Measurements from ENCODE around the gene MORN1.

MORN1 gene

DNA sequence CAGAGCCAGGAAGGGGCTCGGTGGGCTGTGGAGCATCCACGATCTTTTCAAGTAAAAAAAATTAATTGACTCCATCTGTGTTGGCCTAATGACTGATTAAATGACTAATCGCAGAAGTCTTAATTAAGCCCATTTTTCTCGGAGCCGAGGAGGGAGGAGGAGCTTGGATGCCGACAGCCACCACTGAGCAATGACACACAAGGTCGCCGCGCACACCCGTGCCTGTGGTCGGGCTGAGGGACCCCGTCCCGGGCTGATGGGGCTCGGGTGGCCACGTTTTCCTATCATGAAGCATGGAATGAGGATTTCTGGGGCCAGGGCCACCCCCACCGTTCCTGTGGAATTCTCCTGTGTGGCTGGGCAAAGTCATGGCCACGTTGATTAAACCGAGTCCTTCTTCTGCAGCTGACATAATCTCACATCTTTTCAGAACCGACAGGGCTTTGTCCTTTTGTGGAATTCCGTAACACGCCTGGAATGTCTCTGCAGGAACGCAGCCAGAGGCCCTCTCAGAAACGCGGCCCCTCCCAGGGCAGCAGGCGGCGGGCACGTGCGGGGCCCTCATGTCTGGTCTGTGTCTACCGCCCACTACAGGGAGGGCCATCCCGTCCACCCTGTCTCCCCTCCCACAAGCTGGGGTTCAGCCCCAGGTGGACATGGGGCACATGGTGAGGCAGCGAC is 60.7 kb downstream of the MORN1 start:
- TF ChIP-seq EZH2phosphoT487 (IDR thresholded peaks at IDR 0.05; ENCODE audit: borderline replicate concordance) (no peak), CTCF (conservative IDR thresholded peaks at IDR 0.05; ENCODE audit: low read length) (no peak)

DNA sequence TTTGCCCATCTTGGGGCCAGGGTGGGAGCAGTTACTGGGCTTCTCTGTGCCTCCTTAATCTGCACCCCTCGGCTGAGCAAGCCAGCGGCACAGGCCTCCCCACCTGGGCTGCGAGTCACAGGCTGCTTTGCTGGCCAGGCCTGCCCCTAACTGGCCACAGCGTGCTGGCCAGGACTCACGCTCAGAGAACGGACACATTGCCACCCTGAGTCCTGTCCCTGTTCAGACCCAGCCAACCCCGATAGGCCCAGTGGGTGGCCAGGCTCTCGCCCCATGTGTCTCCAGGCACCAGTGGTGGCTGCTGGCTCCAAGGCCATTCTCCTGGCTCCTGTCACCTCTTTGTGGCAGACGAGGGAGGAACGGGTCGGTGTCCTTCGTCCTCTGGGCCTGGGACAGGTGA is 61.3 kb downstream of the MORN1 start:
- Histone ChIP-seq H3F3A (ENCODE audit: low read depth) (no peaks in the 10 kb centered on the region), H3K4me3 (ENCODE audit: low read length, poor library complexity, severe bottlenecking) (no peak overlapping the region), H3K9ac (ENCODE audit: low read depth, low read length, poor library complexity, severe bottlenecking) (no peak overlapping the region), H2AFZ (ENCODE audit: low read length) (no peak overlapping the region), H3K36me3 (ENCODE audit: insufficient read depth, low read length) (no peaks in the 10 kb centered on the region), H3K9me3 (ENCODE audit: insufficient read depth, low read depth, low read length) (no peaks in the 10 kb centered on the region), H3K4me2 (ENCODE audit: low read depth, low read length, poor library complexity, severe bottlenecking) (no peak overlapping the region), H3K79me2 (ENCODE audit: insufficient read depth, low read length) (no peaks in the 10 kb centered on the region), H3K4me1 (ENCODE audit: insufficient read depth, low read length, poor library complexity, severe bottlenecking) (no peaks in the 10 kb centered on the region), H3K27me3 (ENCODE audit: insufficient read depth, low read length, poor library complexity, severe bottlenecking) (no peaks in the 10 kb centered on the region), H4K20me1 (ENCODE audit: insufficient read depth, low read length, poor library complexity, severe bottlenecking) (no peaks in the 10 kb centered on the region), H3K9me2 (replicated peaks; ENCODE audit: low read depth, low read length) (no peaks in the 10 kb centered on the region)
- no peak for TF ChIP-seq EZH2phosphoT487 (IDR thresholded peaks at IDR 0.05; ENCODE audit: borderline replicate concordance)
- TF ChIP-seq CTCF (conservative IDR thresholded peaks at IDR 0.05; ENCODE audit: low read length), result no peak

More for the DNA sequence above, 60.7 kb downstream of the MORN1 start:
- H3K79me2 ChIP-seq (ENCODE audit: insufficient read depth, low read length), result no peaks in the 10 kb centered on the region
- H3K9ac ChIP-seq (ENCODE audit: low read depth, low read length, poor library complexity, severe bottlenecking), result no peak overlapping the region
- H3K4me2 ChIP-seq (ENCODE audit: low read depth, low read length, poor library complexity, severe bottlenecking), result no peak overlapping the region
- H3F3A ChIP-seq (ENCODE audit: low read depth), result no peaks in the 10 kb centered on the region
- H3K27me3 ChIP-seq (ENCODE audit: insufficient read depth, low read length, poor library complexity, severe bottlenecking), result no peaks in the 10 kb centered on the region
- H3K4me3 ChIP-seq (ENCODE audit: low read length, poor library complexity, severe bottlenecking), result no peak overlapping the region
- no peaks in the 10 kb centered on the region for H3K4me1 ChIP-seq (ENCODE audit: insufficient read depth, low read length, poor library complexity, severe bottlenecking)
- H3K9me2 ChIP-seq (replicated peaks; ENCODE audit: low read depth, low read length), result no peaks in the 10 kb centered on the region
- no peaks in the 10 kb centered on the region for H3K9me3 ChIP-seq (ENCODE audit: insufficient read depth, low read depth, low read length)
- H4K20me1 ChIP-seq (ENCODE audit: insufficient read depth, low read length, poor library complexity, severe bottlenecking), result no peaks in the 10 kb centered on the region
- H2AFZ ChIP-seq (ENCODE audit: low read length), result no peak overlapping the region
- H3K36me3 ChIP-seq (ENCODE audit: insufficient read depth, low read length), result no peaks in the 10 kb centered on the region

DNA sequence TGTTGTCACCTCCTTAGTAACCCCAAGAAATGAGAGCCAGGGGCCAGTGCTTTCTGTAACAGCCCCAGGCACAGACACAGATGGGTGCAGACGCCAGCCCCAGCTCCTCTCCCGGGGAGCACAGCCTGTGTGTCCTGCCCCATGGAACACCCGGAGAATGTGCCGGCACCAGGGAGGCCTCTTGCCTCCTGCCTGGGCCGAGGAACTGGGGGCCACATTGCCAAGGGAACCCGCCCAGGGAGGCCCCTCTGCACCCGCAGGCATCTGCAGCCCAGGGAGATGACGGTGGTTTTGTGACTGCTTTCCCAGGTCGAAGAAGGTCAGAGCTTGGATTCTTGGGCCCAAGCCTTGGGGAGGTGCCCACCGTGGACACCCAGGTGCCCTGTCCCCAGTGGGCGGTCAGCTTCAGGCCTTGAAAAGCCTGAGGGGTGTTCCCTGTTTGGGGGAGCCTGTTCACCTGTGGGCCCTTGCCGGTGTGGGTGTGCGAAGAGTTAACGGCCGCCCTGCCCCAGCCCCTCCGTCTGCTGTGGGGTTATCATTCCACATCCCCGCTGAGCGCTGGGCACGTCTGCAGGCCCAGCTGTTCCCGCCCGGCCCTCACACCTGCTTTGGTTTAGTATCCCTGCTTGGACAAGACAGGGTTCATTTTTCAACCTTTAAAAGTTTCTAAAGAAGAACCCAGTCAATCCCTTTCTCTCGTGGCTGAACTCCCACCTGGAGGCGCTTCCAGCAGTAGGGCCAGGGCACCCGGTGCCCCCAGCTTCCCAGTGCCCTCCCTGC is 62.5 kb downstream of the MORN1 start:
- no peaks in the 10 kb centered on the region for H3F3A ChIP-seq (ENCODE audit: low read depth)
- no peaks in the 10 kb centered on the region for H3K27me3 ChIP-seq (ENCODE audit: insufficient read depth, low read length, poor library complexity, severe bottlenecking)
- H3K9ac ChIP-seq (ENCODE audit: low read depth, low read length, poor library complexity, severe bottlenecking), result no peak overlapping the region
- H3K9me3 ChIP-seq (ENCODE audit: insufficient read depth, low read depth, low read length), result peaks cover 5% of the 10 kb centered on the region; the same call in 1 of the 2 replicates
- no peaks in the 10 kb centered on the region for H3K79me2 ChIP-seq (ENCODE audit: insufficient read depth, low read length)
- no peak for TF ChIP-seq EZH2phosphoT487 (IDR thresholded peaks at IDR 0.05; ENCODE audit: borderline replicate concordance)
- TF ChIP-seq CTCF (conservative IDR thresholded peaks at IDR 0.05; ENCODE audit: low read length), result no peak
- H3K4me1 ChIP-seq (ENCODE audit: insufficient read depth, low read length, poor library complexity, severe bottlenecking), result no peaks in the 10 kb centered on the region
- no peak overlapping the region for H3K4me3 ChIP-seq (ENCODE audit: low read length, poor library complexity, severe bottlenecking)
- no peak overlapping the region for H2AFZ ChIP-seq (ENCODE audit: low read length)
- H3K36me3 ChIP-seq (ENCODE audit: insufficient read depth, low read length), result no peaks in the 10 kb centered on the region
- no peaks in the 10 kb centered on the region for H4K20me1 ChIP-seq (ENCODE audit: insufficient read depth, low read length, poor library complexity, severe bottlenecking)
- H3K9me2 ChIP-seq (replicated peaks; ENCODE audit: low read depth, low read length), result no peaks in the 10 kb centered on the region
- no peak overlapping the region for H3K4me2 ChIP-seq (ENCODE audit: low read depth, low read length, poor library complexity, severe bottlenecking)
